Left lung (tissue), 14 donors: ENCODE data around the gene MAP10. TPM values are rescaled to one million over a fixed set of nuclear protein-coding genes. Genes with fewer than 3 reads are reported as not detected.
A peak's percentile ranks its signal among the peaks of the same experiment; 100 is the strongest.

ENCODE experiments used
- ATAC-seq: fragments of 200-7000 bp; cut with Tn5 transposase; one replicate; pipeline ENCODE4 v1.9.1; 2020; ENCODE audit warnings: moderate library complexity
- DNase-seq, 4 donors: peaks; one replicate each; pipeline ENCODE4 v3.0.0-alpha.2; 2013 to 2020
- H3K27ac ChIP-seq, 2 donors: fragments of 200-600 bp; sonication (generic) in 1 of 2; one replicate each; pipeline versions ENCODE4 v1.5.0 to v1.8.0; 2020 to 2021
- H3K27me3 ChIP-seq, 2 donors: fragments of 200-600 bp; sonication (generic) in 1 of 2; one replicate each; pipeline versions ENCODE4 v1.5.0 to v1.8.0; 2020 to 2021
- H3K36me3 ChIP-seq, 2 donors: fragments of 200-600 bp; sonication (generic) in 1 of 2; one replicate each; pipeline versions ENCODE4 v1.5.0 to v1.8.0; 2020 to 2021
- H3K4me1 ChIP-seq, 2 donors: fragments of 200-600 bp; one replicate each; pipeline ENCODE4 v1.8.0; 2021
- H3K4me3 ChIP-seq, 2 donors: fragments of 200-600 bp; sonication (generic) in 1 of 2; one replicate each; pipeline versions ENCODE4 v1.5.0 to v1.8.0; 2020 to 2021; ENCODE audit warnings: mild to moderate bottlenecking in 1 of 2
- H3K9me3 ChIP-seq, 2 donors: fragments of 200-600 bp; sonication (generic) in 1 of 2; one replicate each; pipeline versions ENCODE4 v1.5.0 to v1.8.0; 2020 to 2021
- CTCF ChIP-seq, 2 donors: fragments of 200-600 bp; sonication (generic) in 1 of 2; IDR thresholded peaks; one replicate each; pipeline versions ENCODE4 v1.5.0 to v1.8.0; 2021; ENCODE audit warnings: antibody characterized with exemption in 2 of 2
- intact Hi-C, 2 donors: fragments of 100-400 bp; cut with DNase I; formaldehyde crosslinking; loops; one replicate each; pipeline versions ENCODE4 v1.11.2 to v1.14.2; 2022
- long read RNA-seq, 12 donors: library from polyadenylated mRNA in 2 of 12; unstranded in 2 of 12; transcript quantifications; one replicate each; pipeline ENCODE4 v2.0.0 and lab custom pipeline, GENCODE V29; 2019 to 2026
- polyA plus RNA-seq, 6 donors: library from polyadenylated mRNA; unstranded; fragments of 120-200 nt; gene quantifications; one replicate each; pipeline ENCODE4 v1.2.1, GENCODE V29; 2013; ENCODE audit not compliant: insufficient read length in 6 of 6
- total RNA-seq, 2 donors: library from RNA; stranded (reverse); fragmentation: NEBNext Ultra II Directional; extraction: Animal tissue kit (Norgen Biotek cat#: 25700); gene quantifications; one replicate each; pipeline ENCODE4 v1.2.1, GENCODE V29; 2021
- donor health status: DM: no; HTN: yes; CAD: no.
- donor health status: DM: no; HTN: no; CAD: no.

MAP10 gene
- total RNA-seq (1 to 10 TPM; 2.4 to 2.7 TPM), polyA plus RNA-seq (1 to 10 TPM; 3.7 to 7.0 (median 6.1) TPM)
- long read RNA-seq, donor 1, transcript MAP10-201 (1 exons, 3,516 nt) = major isoform, 12 of 12 reads
- long read RNA-seq, donor 1, partial matches to known transcripts = 0 of 12 reads
- long read RNA-seq, donor 1, other reads (novel, unspliced or antisense) = 0 of 12 reads
- long read RNA-seq, donor 2, transcript MAP10-201 (1 exons, 3,516 nt) = major isoform, 24 of 24 reads
- long read RNA-seq, donor 2, partial matches to known transcripts = 0 of 24 reads
- long read RNA-seq, donor 2, other reads (novel, unspliced or antisense) = 0 of 24 reads
- long read RNA-seq, donor 3, transcript MAP10-201 (1 exons, 3,516 nt) = major isoform, 14 of 14 reads
- long read RNA-seq, donor 3, partial matches to known transcripts = 0 of 14 reads
- long read RNA-seq, donor 3, other reads (novel, unspliced or antisense) = 0 of 14 reads
- long read RNA-seq, donor 4, partial matches to known transcripts = 0 of 1 reads
- long read RNA-seq, donor 4, other reads (novel, unspliced or antisense) = 0 of 1 reads
- long read RNA-seq, donor 5, transcript MAP10-201 (1 exons, 3,516 nt) = major isoform, 9 of 9 reads
- long read RNA-seq, donor 5, partial matches to known transcripts = 0 of 9 reads
- long read RNA-seq, donor 5, other reads (novel, unspliced or antisense) = 0 of 9 reads
- long read RNA-seq, donor 6, transcript MAP10-201 (1 exons, 3,516 nt) = major isoform, 13 of 13 reads
- long read RNA-seq, donor 6, partial matches to known transcripts = 0 of 13 reads
- long read RNA-seq, donor 6, other reads (novel, unspliced or antisense) = 0 of 13 reads
- long read RNA-seq, donor 7, partial matches to known transcripts = 0 of 2 reads
- long read RNA-seq, donor 7, other reads (novel, unspliced or antisense) = 0 of 2 reads
- long read RNA-seq, donor 8, transcript MAP10-201 (1 exons, 3,516 nt) = major isoform, 13 of 13 reads
- long read RNA-seq, donor 8, partial matches to known transcripts = 0 of 13 reads
- long read RNA-seq, donor 8, other reads (novel, unspliced or antisense) = 0 of 13 reads
- long read RNA-seq, donor 9 = 0 reads
- long read RNA-seq, donor 10, partial matches to known transcripts = 0 of 2 reads
- long read RNA-seq, donor 10, other reads (novel, unspliced or antisense) = 0 of 2 reads
- long read RNA-seq, donor 11, transcript MAP10-201 (1 exons, 3,516 nt) = major isoform, 15 of 15 reads
- long read RNA-seq, donor 11, partial matches to known transcripts = 0 of 15 reads
- long read RNA-seq, donor 11, other reads (novel, unspliced or antisense) = 0 of 15 reads
- long read RNA-seq, donor 12, transcript MAP10-201 (1 exons, 3,516 nt) = major isoform, 7 of 7 reads
- long read RNA-seq, donor 12, partial matches to known transcripts = 0 of 7 reads
- long read RNA-seq, donor 12, other reads (novel, unspliced or antisense) = 0 of 7 reads

- Histone ChIP-seq H3K27me3 (no peaks in the 10 kb centered on the region), H3K4me1 (peaks cover 7 to 13% of the 10 kb centered on the region in 2 donors), H3K36me3 (no peaks in the 10 kb centered on the region), H3K27ac (peak within 1 kb of the TSS; percentile 64 to 84), H3K4me3 (peak within 1 kb of the TSS; percentile 56 to 91), H3K9me3 (peaks cover 0 to 3% of the 10 kb centered on the region in 2 donors)
- peak; percentile 69 to 93 (median 83) for DNase-seq
- peak; percentile 91 for ATAC-seq
- TF ChIP-seq CTCF (IDR thresholded peaks at IDR 0.05) = no peak
- intact Hi-C loops = no loop called here
Measured at GRCh38 chr1:232805269-232806185, at the start of gene MAP10. Gene MAP10 (plus strand): TSS chr1:232805416. CDS start chr1:232805450, 34 bp downstream.

GRCh38 chr1:232764458-232765251 is 40.6 kb upstream of the MAP10 start:
- intact Hi-C loops = no loop called here
- no peaks in the 10 kb centered on the region for H3K9me3 ChIP-seq
- H3K36me3 ChIP-seq = no peaks in the 10 kb centered on the region
- H3K4me3 ChIP-seq = no peak overlapping the region
- TF ChIP-seq CTCF (IDR thresholded peaks at IDR 0.05) = no peak
- no peaks in the 10 kb centered on the region for H3K27me3 ChIP-seq
- no peak for DNase-seq
- H3K27ac ChIP-seq = no peak overlapping the region
- no peak for ATAC-seq
- peaks cover 0 to 20% of the 10 kb centered on the region in 2 donors for H3K4me1 ChIP-seq

- intact Hi-C loops = no loop called here
- Histone ChIP-seq H3K9me3 (no peaks in the 10 kb centered on the region), H3K27me3 (no peaks in the 10 kb centered on the region), H3K4me1 (peaks cover 0 to 20% of the 10 kb centered on the region in 2 donors), H3K27ac (no peak overlapping the region), H3K4me3 (no peak overlapping the region), H3K36me3 (no peaks in the 10 kb centered on the region)
- no peak for TF ChIP-seq CTCF (IDR thresholded peaks at IDR 0.05)
- ATAC-seq = no peak
- DNase-seq = no peak
Measured at GRCh38 chr1:232765542-232765941, 39.7 kb upstream of the MAP10 start.
